GM04503 (cell line): ENCODE results near the gene PSAP.

Experiments used
- DNase-seq: peaks from one replicate; pipeline ENCODE4 v3.0.0-alpha.2; 2012; ENCODE audit warnings: low read depth

Gene PSAP

DNA sequence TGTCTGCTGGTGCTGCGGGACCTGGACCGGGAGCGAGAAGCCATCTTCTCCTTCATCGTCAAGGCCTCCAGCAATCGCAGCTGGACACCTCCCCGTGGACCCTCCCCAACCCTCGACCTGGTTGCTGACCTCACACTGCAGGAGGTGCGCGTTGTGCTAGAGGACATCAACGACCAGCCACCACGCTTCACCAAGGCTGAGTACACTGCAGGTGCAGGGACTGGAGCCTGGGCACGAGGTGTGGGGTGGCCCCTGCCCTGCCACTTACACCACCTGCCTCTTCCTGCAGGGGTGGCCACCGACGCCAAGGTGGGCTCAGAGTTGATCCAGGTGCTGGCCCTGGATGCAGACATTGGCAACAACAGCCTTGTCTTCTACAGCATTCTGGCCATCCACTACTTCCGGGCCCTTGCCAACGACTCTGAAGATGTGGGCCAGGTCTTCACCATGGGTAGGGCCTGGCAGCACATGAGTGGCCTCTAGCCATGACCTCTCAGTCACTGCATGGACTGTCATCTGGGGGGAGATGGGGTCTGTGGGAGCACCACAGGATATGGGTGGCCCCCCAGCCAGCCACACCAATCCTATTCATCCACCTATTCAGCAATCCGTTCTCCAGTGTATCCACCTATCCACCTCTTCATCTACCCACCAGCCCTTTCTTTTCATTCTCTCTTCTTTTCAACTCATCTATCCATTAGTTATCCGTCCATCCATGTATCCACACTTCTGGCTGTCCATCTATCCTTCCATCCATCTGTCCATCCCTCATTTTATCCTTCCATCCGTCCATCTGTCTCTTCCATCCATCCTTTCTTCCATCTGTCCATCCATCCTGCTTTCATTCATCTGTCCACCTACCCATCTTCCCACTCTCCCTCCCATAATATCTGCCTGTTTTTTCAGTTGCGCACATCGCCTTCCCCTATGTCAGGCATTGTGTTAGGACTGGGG lies 43.2 kb downstream of the PSAP start:
- DNase-seq, result no peak

GRCh38 chr10:71806704-71807556 lies 44.1 kb downstream of the PSAP start:
- DNase-seq, result no peak

- DNase-seq, result no peak
Observed at GRCh38 chr10:71805776-71806703, 45.0 kb downstream of the PSAP start.

DNA sequence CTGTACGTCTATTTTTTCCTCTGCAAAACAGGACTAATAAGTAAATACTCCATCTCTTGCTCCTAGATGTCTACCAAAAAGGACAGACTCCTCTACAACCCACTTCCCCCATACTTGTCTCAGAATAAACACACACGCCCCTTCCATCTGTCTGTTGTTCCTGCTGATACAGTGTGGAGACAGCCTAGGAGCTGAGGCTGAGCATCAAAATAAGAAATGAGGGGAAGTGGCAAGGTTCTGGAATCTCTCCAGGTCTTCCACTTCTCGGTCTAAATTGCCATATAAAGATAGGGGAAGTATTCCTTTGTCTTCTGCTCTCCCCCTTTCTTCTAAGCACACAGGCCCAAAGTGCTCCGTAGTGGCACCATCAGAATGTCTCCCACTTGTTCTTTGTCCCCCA lies 47.0 kb downstream of the PSAP start:
- no peak for DNase-seq

DNA sequence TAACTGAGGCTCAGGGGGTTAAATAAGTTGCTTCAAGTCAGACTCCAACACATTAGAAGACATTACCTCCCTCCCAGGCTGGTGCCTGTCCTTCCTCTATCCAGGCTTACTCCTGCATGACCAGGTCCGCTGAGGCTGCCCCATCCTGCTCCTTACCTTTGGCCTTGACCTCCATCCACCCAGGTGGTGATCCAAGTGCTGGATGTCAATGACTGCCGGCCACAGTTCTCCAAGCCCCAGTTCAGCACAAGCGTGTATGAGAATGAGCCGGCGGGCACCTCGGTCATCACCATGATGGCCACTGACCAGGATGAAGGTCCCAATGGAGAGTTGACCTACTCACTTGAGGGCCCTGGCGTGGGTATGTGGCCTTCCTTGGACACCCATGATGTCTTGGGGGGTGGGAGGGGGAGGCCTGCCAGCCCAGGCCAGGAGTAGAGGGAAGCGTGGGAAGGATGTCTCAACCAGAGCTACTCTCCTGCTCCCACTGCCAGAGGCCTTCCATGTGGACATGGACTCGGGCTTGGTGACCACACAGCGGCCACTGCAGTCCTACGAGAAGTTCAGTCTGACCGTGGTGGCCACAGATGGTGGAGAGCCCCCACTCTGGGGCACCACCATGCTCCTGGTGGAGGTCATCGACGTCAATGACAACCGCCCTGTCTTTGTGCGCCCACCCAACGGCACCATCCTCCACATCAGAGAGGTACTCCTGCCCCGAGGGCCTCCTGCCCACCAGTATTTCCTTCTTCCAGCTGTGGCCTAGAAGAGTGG lies 48.1 kb downstream of the PSAP start:
- DNase-seq, result no peak

GRCh38 chr10:71802235-71802634 lies 48.8 kb downstream of the PSAP start:
- DNase-seq, result no peak

- DNase-seq, result no peak
Observed at GRCh38 chr10:71801361-71801760, 49.7 kb downstream of the PSAP start.

GRCh38 chr10:71799608-71800453 lies 51.2 kb downstream of the PSAP start:
- no peak for DNase-seq

- no peak for DNase-seq
Observed at GRCh38 chr10:71799112-71799511, 51.9 kb downstream of the PSAP start.

- DNase-seq, result no peak
Observed at GRCh38 chr10:71798308-71798624, 52.8 kb downstream of the PSAP start.

- no peak for DNase-seq
Observed at GRCh38 chr10:71797533-71798307, 53.3 kb downstream of the PSAP start.

DNA sequence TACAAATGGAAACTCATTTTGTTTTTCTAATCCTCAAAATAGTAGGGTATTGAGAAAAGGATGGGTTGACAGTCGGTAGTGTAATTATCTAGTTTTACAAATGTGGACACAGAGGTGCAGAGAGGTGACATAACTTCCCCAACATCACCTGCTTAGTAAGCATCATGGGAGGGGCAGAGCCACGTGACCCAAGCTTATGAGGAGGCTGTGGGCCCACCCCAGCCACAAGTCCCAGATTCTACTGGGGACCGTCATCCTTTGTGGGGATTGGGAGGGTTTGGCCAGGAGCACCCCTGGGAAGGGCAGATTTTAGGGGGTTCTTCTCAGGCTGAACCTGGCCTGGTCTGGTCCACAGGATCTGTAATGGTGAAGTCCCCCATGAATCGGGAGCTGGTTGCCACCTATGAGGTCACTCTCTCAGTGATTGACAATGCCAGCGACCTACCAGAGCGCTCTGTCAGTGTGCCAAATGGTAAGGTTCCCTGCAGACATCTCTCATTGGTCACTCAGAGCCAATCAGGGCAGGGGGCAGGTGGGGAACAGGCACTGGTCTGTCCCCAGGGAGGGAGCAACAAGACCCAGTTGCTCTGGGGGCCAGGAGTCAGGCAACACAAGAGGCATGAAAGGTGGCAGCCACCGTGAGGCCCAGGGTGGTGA lies 54.2 kb downstream of the PSAP start:
- DNase-seq, result no peak

GRCh38 chr10:71795248-71795647 lies 55.8 kb downstream of the PSAP start:
- DNase-seq, result no peak

DNA sequence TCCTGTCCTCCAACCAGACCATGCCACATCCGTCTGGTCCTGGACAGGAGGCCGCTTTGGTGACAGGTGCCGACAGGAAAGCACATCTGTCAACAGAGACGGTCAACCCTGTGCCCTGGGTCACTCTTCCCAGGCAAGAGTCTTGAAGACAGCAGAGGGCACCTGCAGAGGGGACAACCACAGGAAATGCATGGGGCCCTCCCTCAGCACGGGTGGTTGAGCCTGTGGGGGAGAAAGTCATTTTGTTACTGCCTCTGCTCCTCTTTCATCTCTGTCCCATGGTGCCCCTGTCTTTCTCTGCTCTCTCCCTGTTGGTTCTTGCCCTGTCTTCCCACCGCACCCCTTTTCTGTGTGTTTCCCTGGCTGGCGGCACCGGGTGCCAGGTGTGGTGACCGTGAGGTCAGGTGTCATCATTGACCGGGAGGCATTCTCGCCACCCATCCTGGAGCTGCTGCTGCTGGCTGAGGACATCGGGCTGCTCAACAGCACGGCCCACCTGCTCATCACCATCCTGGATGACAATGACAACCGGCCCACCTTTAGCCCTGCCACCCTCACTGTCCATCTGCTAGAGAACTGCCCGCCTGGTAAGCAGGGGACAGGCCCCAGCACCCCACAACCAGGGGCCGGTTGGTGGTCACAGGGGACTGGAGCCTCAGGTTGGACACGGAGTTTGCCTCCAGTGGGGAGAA lies 60.2 kb downstream of the PSAP start:
- DNase-seq, result no peak

DNA sequence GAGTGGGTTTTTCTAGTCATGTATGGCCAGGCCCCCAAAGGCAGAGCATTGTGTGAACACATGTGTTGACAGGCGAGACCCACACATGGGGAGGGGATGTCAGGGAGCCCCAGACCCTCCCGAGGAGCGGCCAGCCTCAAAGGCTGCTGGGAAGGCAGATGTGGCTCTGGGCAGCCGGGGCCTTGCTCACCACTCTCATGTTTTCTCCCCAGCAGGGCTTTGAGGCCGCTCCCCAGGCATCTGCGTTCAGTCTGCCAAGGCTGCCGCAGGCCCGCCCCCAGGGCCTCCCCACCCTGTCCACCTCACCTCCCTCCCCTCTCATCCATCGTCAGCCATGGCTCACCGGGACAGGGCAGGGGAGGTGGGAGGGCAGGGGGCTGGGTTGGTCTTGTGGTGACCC lies 61.2 kb downstream of the PSAP start:
- DNase-seq, result no peak

GRCh38 chr10:71788954-71789353 lies 62.1 kb downstream of the PSAP start:
- no peak for DNase-seq

- no peak for DNase-seq
Observed at GRCh38 chr10:71784679-71785272, 66.3 kb downstream of the PSAP start.
